A673 (cell line): ENCODE data around the gene HPSE2.

Source experiments
- EZH2 ChIP-seq: fragments of 200-600 bp; sonication (generic); IDR thresholded peaks from 2 replicates; pipeline ENCODE4 v1.6.1; 2017; ENCODE audit warnings: borderline replicate concordance, low read depth, mild to moderate bottlenecking, mixed read lengths, antibody characterized with exemption, low read length; ENCODE audit not compliant: poor library complexity, severe bottlenecking
- TF ChIP-seq, protein P1 (sequence below): fragments of 300-800, 200-600 bp; sonication (generic); conservative IDR thresholded peaks from 2 replicates; pipeline ENCODE4 v1.5.1; 2017; ENCODE audit warnings: low read depth, mild to moderate bottlenecking, antibody characterized with exemption, low read length, moderate library complexity, mixed read lengths

- TF ChIP-seq, protein P1, sequence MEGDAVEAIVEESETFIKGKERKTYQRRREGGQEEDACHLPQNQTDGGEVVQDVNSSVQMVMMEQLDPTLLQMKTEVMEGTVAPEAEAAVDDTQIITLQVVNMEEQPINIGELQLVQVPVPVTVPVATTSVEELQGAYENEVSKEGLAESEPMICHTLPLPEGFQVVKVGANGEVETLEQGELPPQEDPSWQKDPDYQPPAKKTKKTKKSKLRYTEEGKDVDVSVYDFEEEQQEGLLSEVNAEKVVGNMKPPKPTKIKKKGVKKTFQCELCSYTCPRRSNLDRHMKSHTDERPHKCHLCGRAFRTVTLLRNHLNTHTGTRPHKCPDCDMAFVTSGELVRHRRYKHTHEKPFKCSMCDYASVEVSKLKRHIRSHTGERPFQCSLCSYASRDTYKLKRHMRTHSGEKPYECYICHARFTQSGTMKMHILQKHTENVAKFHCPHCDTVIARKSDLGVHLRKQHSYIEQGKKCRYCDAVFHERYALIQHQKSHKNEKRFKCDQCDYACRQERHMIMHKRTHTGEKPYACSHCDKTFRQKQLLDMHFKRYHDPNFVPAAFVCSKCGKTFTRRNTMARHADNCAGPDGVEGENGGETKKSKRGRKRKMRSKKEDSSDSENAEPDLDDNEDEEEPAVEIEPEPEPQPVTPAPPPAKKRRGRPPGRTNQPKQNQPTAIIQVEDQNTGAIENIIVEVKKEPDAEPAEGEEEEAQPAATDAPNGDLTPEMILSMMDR, result no peak
- no peak for TF ChIP-seq EZH2
These were observed 665.8 kb downstream of the HPSE2 start for GRCh38 chr10:98569853-98570252.
